Brain pericyte (primary cell): ENCODE data around the gene MED13L.
"Not testable (repeated sequence)": the region's sequence is repeated elsewhere in the genome, so short reads cannot be mapped to it uniquely, and the experiment has no call there.

Experiments
- DNase-seq: peaks from one replicate; pipeline ENCODE4 v3.0.0-alpha.2; 2012; ENCODE audit warnings: low read depth, low spot score

Gene MED13L

GRCh38 chr12:115976829-115977228 lies 300.7 kb downstream of the MED13L start:
- DNase-seq, result not testable (repeated sequence)

- DNase-seq, result no peak
Measured at GRCh38 chr12:115975411-115975810, 302.1 kb downstream of the MED13L start.

- no peak for DNase-seq
Measured at GRCh38 chr12:115973968-115974724, 303.3 kb downstream of the MED13L start.

GRCh38 chr12:115973066-115973465 lies 304.4 kb downstream of the MED13L start:
- DNase-seq, result no peak

- DNase-seq, result no peak
Measured at GRCh38 chr12:115972241-115972640, 305.3 kb downstream of the MED13L start.

- no peak for DNase-seq
Measured at GRCh38 chr12:115968211-115968610, 309.3 kb downstream of the MED13L start.

- no peak for DNase-seq
Measured at GRCh38 chr12:115966376-115966775, 311.1 kb downstream of the MED13L start.

GRCh38 chr12:115964626-115965025 lies 312.9 kb downstream of the MED13L start:
- DNase-seq, result no peak

- DNase-seq, result no peak
Measured at GRCh38 chr12:115964214-115964613, 313.3 kb downstream of the MED13L start.

GRCh38 chr12:115962216-115962615 lies 315.3 kb downstream of the MED13L start:
- DNase-seq, result no peak

- no peak for DNase-seq
Measured at GRCh38 chr12:115960868-115961802, 316.4 kb downstream of the MED13L start.

- no peak for DNase-seq
Measured at GRCh38 chr12:115957686-115958290, 319.7 kb downstream of the MED13L start.

- DNase-seq, result no peak
Measured at GRCh38 chr12:115956659-115957058, 320.8 kb downstream of the MED13L start.

GRCh38 chr12:115956236-115956635 lies 321.3 kb downstream of the MED13L start:
- DNase-seq, result no peak

- no peak for DNase-seq
Measured at GRCh38 chr12:115953450-115953849, 324.0 kb downstream of the MED13L start.

GRCh38 chr12:115953031-115953430 lies 324.5 kb downstream of the MED13L start:
- no peak for DNase-seq

GRCh38 chr12:115950959-115951358 lies 326.5 kb downstream of the MED13L start:
- DNase-seq, result no peak

GRCh38 chr12:115949675-115950074 lies 327.8 kb downstream of the MED13L start:
- no peak for DNase-seq

GRCh38 chr12:115947696-115948062 lies 329.8 kb downstream of the MED13L start:
- no peak for DNase-seq

GRCh38 chr12:115946867-115947695 lies 330.4 kb downstream of the MED13L start:
- no peak for DNase-seq

- no peak for DNase-seq
Measured at GRCh38 chr12:115946092-115946491, 331.4 kb downstream of the MED13L start.
